ENCODE results near the gene UGT1A3.
"Not testable (repeated sequence)": the region's sequence is repeated elsewhere in the genome, so short reads cannot be mapped to it uniquely, and the experiment has no call there.

UGT1A3 gene

DNA sequence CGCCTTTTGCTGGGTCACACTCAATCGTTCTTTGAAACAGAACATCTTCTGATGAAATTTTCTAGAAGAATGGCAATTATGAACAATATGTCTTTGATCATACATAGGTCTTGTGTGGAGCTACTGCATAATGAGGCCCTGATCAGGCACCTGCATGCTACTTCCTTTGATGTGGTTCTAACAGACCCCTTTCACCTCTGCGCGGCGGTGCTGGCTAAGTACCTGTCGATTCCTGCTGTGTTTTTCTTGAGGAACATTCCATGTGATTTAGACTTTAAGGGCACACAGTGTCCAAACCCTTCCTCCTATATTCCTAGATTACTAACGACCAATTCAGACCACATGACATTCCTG, 15.6 kb upstream of the UGT1A3 start:
- Histone ChIP-seq H3K9me2 (replicated peaks; ENCODE audit: low read depth, low read length) (no peaks in the 10 kb centered on the region), H4K20me1 (ENCODE audit: insufficient read depth, low read length, poor library complexity, severe bottlenecking) (no peaks in the 10 kb centered on the region), H3K27me3 (ENCODE audit: insufficient read depth, low read length, poor library complexity, severe bottlenecking) (no peaks in the 10 kb centered on the region), H3F3A (ENCODE audit: low read depth) (no peaks in the 10 kb centered on the region), H3K36me3 (ENCODE audit: insufficient read depth, low read length) (no peaks in the 10 kb centered on the region), H3K9ac (ENCODE audit: low read depth, low read length, poor library complexity, severe bottlenecking) (no peak overlapping the region), H3K79me2 (ENCODE audit: insufficient read depth, low read length) (no peaks in the 10 kb centered on the region), H3K9me3 (ENCODE audit: insufficient read depth, low read depth, low read length) (no peaks in the 10 kb centered on the region), H3K4me3 (ENCODE audit: low read length, poor library complexity, severe bottlenecking) (no peak overlapping the region), H3K4me1 (ENCODE audit: insufficient read depth, low read length, poor library complexity, severe bottlenecking) (no peaks in the 10 kb centered on the region), H3K4me2 (ENCODE audit: low read depth, low read length, poor library complexity, severe bottlenecking) (no peak overlapping the region), H2AFZ (ENCODE audit: low read length) (no peak overlapping the region)
- TF ChIP-seq EZH2phosphoT487 (IDR thresholded peaks at IDR 0.05; ENCODE audit: borderline replicate concordance) = no peak
- TF ChIP-seq, protein P1, sequence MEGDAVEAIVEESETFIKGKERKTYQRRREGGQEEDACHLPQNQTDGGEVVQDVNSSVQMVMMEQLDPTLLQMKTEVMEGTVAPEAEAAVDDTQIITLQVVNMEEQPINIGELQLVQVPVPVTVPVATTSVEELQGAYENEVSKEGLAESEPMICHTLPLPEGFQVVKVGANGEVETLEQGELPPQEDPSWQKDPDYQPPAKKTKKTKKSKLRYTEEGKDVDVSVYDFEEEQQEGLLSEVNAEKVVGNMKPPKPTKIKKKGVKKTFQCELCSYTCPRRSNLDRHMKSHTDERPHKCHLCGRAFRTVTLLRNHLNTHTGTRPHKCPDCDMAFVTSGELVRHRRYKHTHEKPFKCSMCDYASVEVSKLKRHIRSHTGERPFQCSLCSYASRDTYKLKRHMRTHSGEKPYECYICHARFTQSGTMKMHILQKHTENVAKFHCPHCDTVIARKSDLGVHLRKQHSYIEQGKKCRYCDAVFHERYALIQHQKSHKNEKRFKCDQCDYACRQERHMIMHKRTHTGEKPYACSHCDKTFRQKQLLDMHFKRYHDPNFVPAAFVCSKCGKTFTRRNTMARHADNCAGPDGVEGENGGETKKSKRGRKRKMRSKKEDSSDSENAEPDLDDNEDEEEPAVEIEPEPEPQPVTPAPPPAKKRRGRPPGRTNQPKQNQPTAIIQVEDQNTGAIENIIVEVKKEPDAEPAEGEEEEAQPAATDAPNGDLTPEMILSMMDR (conservative IDR thresholded peaks at IDR 0.05; ENCODE audit: low read length) = no peak

DNA sequence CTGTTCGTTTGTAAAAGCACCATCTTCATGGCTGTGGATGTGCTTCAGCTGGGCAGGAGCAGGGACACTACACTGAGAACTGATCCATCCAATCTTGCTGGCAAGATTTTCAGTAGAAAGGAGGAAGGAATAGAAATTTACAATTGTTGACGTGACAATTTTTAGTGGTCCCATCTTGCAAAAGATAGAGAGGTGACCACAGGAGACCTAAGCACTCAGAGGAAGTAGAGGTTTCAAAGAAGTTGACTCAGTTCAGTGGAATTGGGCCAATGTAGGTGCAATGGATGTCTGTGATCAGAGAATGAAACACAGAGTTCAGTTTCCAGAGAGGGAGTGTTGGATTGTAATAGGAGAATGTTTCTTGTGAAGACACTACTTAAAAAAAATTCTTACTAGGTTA, 14.7 kb upstream of the UGT1A3 start:
- no peaks in the 10 kb centered on the region for H3K27me3 ChIP-seq (ENCODE audit: insufficient read depth, low read length, poor library complexity, severe bottlenecking)
- no peaks in the 10 kb centered on the region for H3K9me2 ChIP-seq (replicated peaks; ENCODE audit: low read depth, low read length)
- H3K9me3 ChIP-seq (ENCODE audit: insufficient read depth, low read depth, low read length) = no peaks in the 10 kb centered on the region
- H3K4me2 ChIP-seq (ENCODE audit: low read depth, low read length, poor library complexity, severe bottlenecking) = no peak overlapping the region
- H2AFZ ChIP-seq (ENCODE audit: low read length) = no peak overlapping the region
- H3K4me1 ChIP-seq (ENCODE audit: insufficient read depth, low read length, poor library complexity, severe bottlenecking) = no peaks in the 10 kb centered on the region
- no peak overlapping the region for H3K9ac ChIP-seq (ENCODE audit: low read depth, low read length, poor library complexity, severe bottlenecking)
- no peaks in the 10 kb centered on the region for H3K79me2 ChIP-seq (ENCODE audit: insufficient read depth, low read length)
- no peaks in the 10 kb centered on the region for H4K20me1 ChIP-seq (ENCODE audit: insufficient read depth, low read length, poor library complexity, severe bottlenecking)
- no peaks in the 10 kb centered on the region for H3F3A ChIP-seq (ENCODE audit: low read depth)
- no peaks in the 10 kb centered on the region for H3K36me3 ChIP-seq (ENCODE audit: insufficient read depth, low read length)
- TF ChIP-seq EZH2phosphoT487 (IDR thresholded peaks at IDR 0.05; ENCODE audit: borderline replicate concordance) = no peak
- TF ChIP-seq, protein P1 (conservative IDR thresholded peaks at IDR 0.05; ENCODE audit: low read length) = no peak
- no peak overlapping the region for H3K4me3 ChIP-seq (ENCODE audit: low read length, poor library complexity, severe bottlenecking)

- Histone ChIP-seq H3K4me1 (ENCODE audit: insufficient read depth, low read length, poor library complexity, severe bottlenecking) (no peaks in the 10 kb centered on the region), H3K36me3 (ENCODE audit: insufficient read depth, low read length) (no peaks in the 10 kb centered on the region), H3F3A (ENCODE audit: low read depth) (no peaks in the 10 kb centered on the region), H3K4me2 (ENCODE audit: low read depth, low read length, poor library complexity, severe bottlenecking) (no peak within 1 kb of the TSS), H3K9me2 (replicated peaks; ENCODE audit: low read depth, low read length) (no peaks in the 10 kb centered on the region), H2AFZ (ENCODE audit: low read length) (no peak within 1 kb of the TSS), H3K9me3 (ENCODE audit: insufficient read depth, low read depth, low read length) (no peaks in the 10 kb centered on the region), H4K20me1 (ENCODE audit: insufficient read depth, low read length, poor library complexity, severe bottlenecking) (no peaks in the 10 kb centered on the region), H3K9ac (ENCODE audit: low read depth, low read length, poor library complexity, severe bottlenecking) (no peak within 1 kb of the TSS), H3K4me3 (ENCODE audit: low read length, poor library complexity, severe bottlenecking) (no peak within 1 kb of the TSS), H3K27me3 (ENCODE audit: insufficient read depth, low read length, poor library complexity, severe bottlenecking) (no peaks in the 10 kb centered on the region), H3K79me2 (ENCODE audit: insufficient read depth, low read length) (no peaks in the 10 kb centered on the region)
- no peak for TF ChIP-seq EZH2phosphoT487 (IDR thresholded peaks at IDR 0.05; ENCODE audit: borderline replicate concordance)
- TF ChIP-seq, protein P1 (conservative IDR thresholded peaks at IDR 0.05; ENCODE audit: low read length) = no peak
Measured at GRCh38 chr2:233718552-233718951, 10.3 kb upstream of the UGT1A3 start, which contains the start of gene UGT1A4. TSS of gene UGT1A4 (plus strand) at chr2:233718736. CDS start at chr2:233718821, 85 bp downstream.

DNA sequence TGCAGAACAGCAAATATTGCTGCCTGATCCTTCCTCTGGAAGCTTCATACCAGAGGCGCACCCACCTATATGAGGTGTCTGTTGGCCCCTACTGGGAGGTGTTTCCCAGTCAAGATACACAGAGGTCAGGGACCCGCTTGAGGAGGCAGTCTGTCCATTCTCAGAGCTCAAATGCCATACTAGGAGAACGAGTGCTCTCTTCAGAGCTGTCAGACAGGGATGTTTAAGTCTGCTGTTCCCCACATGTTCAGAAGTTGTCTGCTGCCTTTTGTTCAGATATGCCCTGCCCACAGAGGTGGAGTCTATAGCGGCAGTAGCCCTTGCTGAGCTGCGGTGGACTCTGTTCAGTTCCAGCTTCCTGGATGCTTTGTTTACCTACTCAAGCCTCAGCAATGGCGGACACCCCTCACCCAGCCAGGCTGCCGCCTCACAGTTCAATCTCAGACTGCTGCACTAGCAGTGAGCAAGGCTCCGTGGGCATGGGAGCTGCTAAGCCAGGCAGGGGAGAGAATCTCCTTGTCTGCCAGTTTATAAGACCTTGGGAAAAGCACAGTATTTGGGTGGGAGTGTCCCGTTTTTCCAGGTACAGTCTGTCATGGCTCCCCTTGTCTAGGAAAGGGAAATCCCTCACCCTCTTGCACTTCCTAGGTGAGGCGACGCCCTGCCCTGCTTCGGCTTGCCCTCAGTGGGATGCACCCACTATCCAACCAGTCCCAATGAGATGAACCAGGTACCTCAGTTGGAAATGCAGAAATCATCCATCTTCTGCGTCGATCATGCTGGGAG, 8.2 kb downstream of the UGT1A3 start:
- not testable (repeated sequence) for H3K9ac ChIP-seq (ENCODE audit: low read depth, low read length, poor library complexity, severe bottlenecking); H3K4me2 ChIP-seq (ENCODE audit: low read depth, low read length, poor library complexity, severe bottlenecking); H4K20me1 ChIP-seq (ENCODE audit: insufficient read depth, low read length, poor library complexity, severe bottlenecking); H3K9me3 ChIP-seq (ENCODE audit: insufficient read depth, low read depth, low read length); H3K4me1 ChIP-seq (ENCODE audit: insufficient read depth, low read length, poor library complexity, severe bottlenecking); H3K36me3 ChIP-seq (ENCODE audit: insufficient read depth, low read length); H3K4me3 ChIP-seq (ENCODE audit: low read length, poor library complexity, severe bottlenecking); H3K27me3 ChIP-seq (ENCODE audit: insufficient read depth, low read length, poor library complexity, severe bottlenecking); H3F3A ChIP-seq (ENCODE audit: low read depth); H3K9me2 ChIP-seq (replicated peaks; ENCODE audit: low read depth, low read length); H3K79me2 ChIP-seq (ENCODE audit: insufficient read depth, low read length); H2AFZ ChIP-seq (ENCODE audit: low read length)
